ENCODE data around the gene PLAAT3. TPM values are rescaled to one million over a fixed set of nuclear protein-coding genes. Genes with fewer than 3 reads are reported as not detected.

PLAAT3 gene
- total and polyA plus RNA-seq, 4 donors, result 13.4 to 90.1 (median 54.3) TPM

- H3K27me3 ChIP-seq (ENCODE audit: control insufficient read depth in 4 of 4, insufficient read depth in 4 of 4, low read length in 3 of 4), result no peaks in the 10 kb centered on the region
- WGBS, result 97% methylated on average over 3 of the region's 3 CpGs
- peaks cover 13 to 31% (median 22%) of the 10 kb centered on the region in 4 donors for H3K36me3 ChIP-seq (ENCODE audit: control insufficient read depth in 4 of 4, insufficient read depth in 3 of 4, low read depth in 1 of 4, low read length in 3 of 4)
- H3K9ac ChIP-seq (ENCODE audit: low read depth in 1 of 2, low read length in 2 of 2), result no peak overlapping the region
- no peak overlapping the region for H3K4me3 ChIP-seq (ENCODE audit: low read depth in 1 of 3, low read length in 3 of 3)
- peaks cover 0 to 5% (median 2%) of the 10 kb centered on the region in 4 donors for H3K4me1 ChIP-seq (ENCODE audit: control insufficient read depth in 4 of 4, insufficient read depth in 4 of 4, low read length in 3 of 4)
- no peak overlapping the region for H3K27ac ChIP-seq (ENCODE audit: low read depth in 1 of 2, low read length in 2 of 2)
- TF ChIP-seq HNF4G (IDR thresholded peaks at IDR 0.05), result no peak
- TF ChIP-seq FOXA1 (IDR thresholded peaks at IDR 0.05), result no peak
- no peak for TF ChIP-seq REST (IDR thresholded peaks at IDR 0.05)
- no peak for TF ChIP-seq SP1 (IDR thresholded peaks at IDR 0.05)
- no peaks in the 10 kb centered on the region for H3K9me3 ChIP-seq (ENCODE audit: control insufficient read depth in 4 of 4, low read length in 3 of 4)
- DNase-seq (ENCODE audit: low spot score), result no peak
Measured at GRCh38 chr11:63629426-63629825, 15.2 kb upstream of the PLAAT3 start.

- H3K4me3 ChIP-seq (ENCODE audit: low read depth in 1 of 3, low read length in 3 of 3), result no peak overlapping the region
- no peak overlapping the region for H3K27ac ChIP-seq (ENCODE audit: low read depth in 1 of 2, low read length in 2 of 2)
- H3K9me3 ChIP-seq (ENCODE audit: control insufficient read depth in 4 of 4, low read length in 3 of 4), result no peaks in the 10 kb centered on the region
- no peaks in the 10 kb centered on the region for H3K27me3 ChIP-seq (ENCODE audit: control insufficient read depth in 4 of 4, insufficient read depth in 4 of 4, low read length in 3 of 4)
- H3K9ac ChIP-seq (ENCODE audit: low read depth in 1 of 2, low read length in 2 of 2), result no peak overlapping the region
- peaks cover under 1 to 6% (median 3%) of the 10 kb centered on the region in 4 donors for H3K36me3 ChIP-seq (ENCODE audit: control insufficient read depth in 4 of 4, insufficient read depth in 3 of 4, low read depth in 1 of 4, low read length in 3 of 4)
- 70% methylated on average over 7 of the region's 7 CpGs for WGBS
- TF ChIP-seq REST (IDR thresholded peaks at IDR 0.05) (no peak), FOXA2 (IDR thresholded peaks at IDR 0.05) (no peak), RAD21 (IDR thresholded peaks at IDR 0.05) (no peak), RXRA (IDR thresholded peaks at IDR 0.05) (no peak), CTCF (IDR thresholded peaks at IDR 0.05; ENCODE audit: low read depth, low read length, missing input control) (no peak), FOXA1 (IDR thresholded peaks at IDR 0.05) (no peak), JUND (IDR thresholded peaks at IDR 0.05) (no peak), EGR1 (IDR thresholded peaks at IDR 0.05; ENCODE audit: low read depth in 2 of 2) (no peak), ATF3 (IDR thresholded peaks at IDR 0.05) (no peak), HNF4G (IDR thresholded peaks at IDR 0.05) (no peak)
- no peak for DNase-seq (ENCODE audit: low spot score)
- H3K4me1 ChIP-seq (ENCODE audit: control insufficient read depth in 4 of 4, insufficient read depth in 4 of 4, low read length in 3 of 4), result peaks cover 0 to 3% (median 0%) of the 10 kb centered on the region in 4 donors
Measured at GRCh38 chr11:63623513-63624140, 9.4 kb upstream of the PLAAT3 start.

All from liver (tissue), 9 donors.